ENCODE results near the gene CD9. TPM values are rescaled to one million over a fixed set of nuclear protein-coding genes. Genes with fewer than 3 reads are reported as not detected.
"Not testable (repeated sequence)": the region's sequence is repeated elsewhere in the genome, so short reads cannot be mapped to it uniquely, and the experiment has no call there.

CD9 gene
- total and polyA plus RNA-seq, 7 experiments from 2014 or later = 3.8 to 19.3 (median 8.9) TPM

- Mint-ChIP-seq H3K36me3 (no peaks in the 10 kb centered on the region), H3K27me3 (peaks cover 3 to 16% (median 9%) of the 10 kb centered on the region in 5 donors), H3K27ac (no peak overlapping the region), H3K4me3 (no peak overlapping the region), H3K9me3 (no peaks in the 10 kb centered on the region), H3K4me1 (peaks cover 2 to 19% (median 9%) of the 10 kb centered on the region in 7 donors)
- POLR2A ChIA-PET = no interaction called here
- Histone ChIP-seq H3K27ac (ENCODE audit: low read depth, low read length) (no peak overlapping the region), H3K36me3 (ENCODE audit: control insufficient read depth in 2 of 3, insufficient read depth in 3 of 3, low read length in 3 of 3) (no peaks in the 10 kb centered on the region), H3K27me3 (ENCODE audit: control insufficient read depth in 2 of 2, insufficient read depth in 2 of 2, low read length in 2 of 2) (no peaks in the 10 kb centered on the region), H3K4me3 (ENCODE audit: low read length) (no peak overlapping the region), H3K4me1 (ENCODE audit: control insufficient read depth in 2 of 2, insufficient read depth in 2 of 2, low read length in 2 of 2) (no peaks in the 10 kb centered on the region), H3K9me3 (ENCODE audit: control insufficient read depth in 2 of 3, low read length in 3 of 3) (no peaks in the 10 kb centered on the region)
- ATAC-seq = no peak
- CTCF ChIA-PET = no interaction called here
- no peak for DNase-seq
- intact Hi-C loops (cut with micrococcal nuclease) = no loop called here
Measured at GRCh38 chr12:6208130-6208529, 7.9 kb downstream of the CD9 start.

- ATAC-seq; H3K27me3 ChIP-seq (ENCODE audit: control insufficient read depth in 2 of 2, insufficient read depth in 2 of 2, low read length in 2 of 2); intact Hi-C loops (cut with micrococcal nuclease); H3K9me3 ChIP-seq (ENCODE audit: control insufficient read depth in 2 of 3, low read length in 3 of 3); H3K9me3 Mint-ChIP-seq; H3K36me3 ChIP-seq (ENCODE audit: control insufficient read depth in 2 of 3, insufficient read depth in 3 of 3, low read length in 3 of 3); DNase-seq; H3K36me3 Mint-ChIP-seq; H3K4me3 Mint-ChIP-seq; H3K4me3 ChIP-seq (ENCODE audit: low read length); H3K27ac ChIP-seq (ENCODE audit: low read depth, low read length); H3K4me1 ChIP-seq (ENCODE audit: control insufficient read depth in 2 of 2, insufficient read depth in 2 of 2, low read length in 2 of 2): not testable (repeated sequence)
- Mint-ChIP-seq H3K27me3 (peaks cover 0 to 11% (median 6%) of the 10 kb centered on the region in 5 donors), H3K4me1 (peaks cover 5 to 21% (median 11%) of the 10 kb centered on the region in 7 donors), H3K27ac (peak overlapping the region in 1 of 9 donors; percentile 43)
- POLR2A ChIA-PET = interaction anchor here (0.6 kb wide), 1 partner anchor 12 kb away, joined by 3 read pairs; no protein-coding TSS in a partner anchor
- CTCF ChIA-PET = interaction anchor here (0.5 to 1.0 kb wide), 2 partner anchors 144 to 896 kb away, joined by 3 to 4 read pairs; no protein-coding TSS in a partner anchor
Measured at GRCh38 chr12:6209428-6209827, 9.2 kb downstream of the CD9 start.

- no peaks in the 10 kb centered on the region for H3K36me3 Mint-ChIP-seq
- DNase-seq (no peak), ATAC-seq (no peak)
- Histone ChIP-seq H3K9me3 (ENCODE audit: control insufficient read depth in 2 of 3, low read length in 3 of 3) (no peaks in the 10 kb centered on the region), H3K27me3 (ENCODE audit: control insufficient read depth in 2 of 2, insufficient read depth in 2 of 2, low read length in 2 of 2) (no peaks in the 10 kb centered on the region), H3K4me3 (ENCODE audit: low read length) (no peak overlapping the region), H3K4me1 (ENCODE audit: control insufficient read depth in 2 of 2, insufficient read depth in 2 of 2, low read length in 2 of 2) (no peaks in the 10 kb centered on the region), H3K27ac (ENCODE audit: low read depth, low read length) (no peak overlapping the region), H3K36me3 (ENCODE audit: control insufficient read depth in 2 of 3, insufficient read depth in 3 of 3, low read length in 3 of 3) (no peaks in the 10 kb centered on the region)
- peaks cover 0 to 23% (median 5%) of the 10 kb centered on the region in 7 donors for H3K4me1 Mint-ChIP-seq
- H3K4me3 Mint-ChIP-seq = no peak overlapping the region
- CTCF ChIA-PET = no interaction called here
- H3K27me3 Mint-ChIP-seq = peaks cover 0 to 3% (median 0%) of the 10 kb centered on the region in 5 donors
- POLR2A ChIA-PET = no interaction called here
- peak overlapping the region in 1 of 9 donors; percentile 41 for H3K27ac Mint-ChIP-seq
- intact Hi-C loops (cut with micrococcal nuclease) = no loop called here
- peaks cover 0 to 1% (median 0%) of the 10 kb centered on the region in 11 donors for H3K9me3 Mint-ChIP-seq
Measured at GRCh38 chr12:6211421-6211869, 11.2 kb downstream of the CD9 start.

- peaks cover 0 to 3% (median 0%) of the 10 kb centered on the region in 5 donors for H3K27me3 Mint-ChIP-seq
- ATAC-seq (no peak), DNase-seq (no peak)
- H3K27ac Mint-ChIP-seq = no peak overlapping the region
- no peaks in the 10 kb centered on the region for H3K36me3 ChIP-seq (ENCODE audit: control insufficient read depth in 2 of 3, insufficient read depth in 3 of 3, low read length in 3 of 3)
- H3K36me3 Mint-ChIP-seq = no peaks in the 10 kb centered on the region
- no peaks in the 10 kb centered on the region for H3K27me3 ChIP-seq (ENCODE audit: control insufficient read depth in 2 of 2, insufficient read depth in 2 of 2, low read length in 2 of 2)
- no peak overlapping the region for H3K27ac ChIP-seq (ENCODE audit: low read depth, low read length)
- no peak overlapping the region for H3K4me3 ChIP-seq (ENCODE audit: low read length)
- no peaks in the 10 kb centered on the region for H3K4me1 ChIP-seq (ENCODE audit: control insufficient read depth in 2 of 2, insufficient read depth in 2 of 2, low read length in 2 of 2)
- H3K4me3 Mint-ChIP-seq = no peak overlapping the region
- intact Hi-C loops (cut with micrococcal nuclease) = no loop called here
- no peaks in the 10 kb centered on the region for H3K9me3 ChIP-seq (ENCODE audit: control insufficient read depth in 2 of 3, low read length in 3 of 3)
- POLR2A ChIA-PET = no interaction called here
- CTCF ChIA-PET = interaction anchor here (0.6 kb wide), 1 partner anchor 17 kb away, joined by 3 read pairs; no protein-coding TSS in a partner anchor
- H3K4me1 Mint-ChIP-seq = peaks cover 0 to 28% (median 5%) of the 10 kb centered on the region in 7 donors
- peaks cover 0 to 1% (median 0%) of the 10 kb centered on the region in 11 donors for H3K9me3 Mint-ChIP-seq
Measured at GRCh38 chr12:6212086-6212485, 11.9 kb downstream of the CD9 start.

GRCh38 chr12:6213969-6214368, 13.8 kb downstream of the CD9 start:
- Histone ChIP-seq H3K27me3 (ENCODE audit: control insufficient read depth in 2 of 2, insufficient read depth in 2 of 2, low read length in 2 of 2) (no peaks in the 10 kb centered on the region), H3K36me3 (ENCODE audit: control insufficient read depth in 2 of 3, insufficient read depth in 3 of 3, low read length in 3 of 3) (no peaks in the 10 kb centered on the region), H3K4me1 (ENCODE audit: control insufficient read depth in 2 of 2, insufficient read depth in 2 of 2, low read length in 2 of 2) (peaks cover 0 to 3% of the 10 kb centered on the region in 2 donors), H3K9me3 (ENCODE audit: control insufficient read depth in 2 of 3, low read length in 3 of 3) (no peaks in the 10 kb centered on the region), H3K4me3 (ENCODE audit: low read length) (no peak overlapping the region), H3K27ac (ENCODE audit: low read depth, low read length) (no peak overlapping the region)
- Mint-ChIP-seq H3K9me3 (peaks cover 0 to 1% (median 0%) of the 10 kb centered on the region in 11 donors), H3K27ac (no peak overlapping the region), H3K4me3 (no peak overlapping the region), H3K27me3 (peaks cover 0 to 3% (median 0%) of the 10 kb centered on the region in 5 donors), H3K36me3 (no peaks in the 10 kb centered on the region), H3K4me1 (peaks cover 5 to 41% (median 11%) of the 10 kb centered on the region in 7 donors)
- intact Hi-C loops (cut with micrococcal nuclease) = no loop called here
- POLR2A ChIA-PET = interaction anchor here (1.4 kb wide), 1 partner anchor 16 kb away, joined by 8 read pairs; no protein-coding TSS in a partner anchor
- no peak for ATAC-seq
- DNase-seq = no peak
- CTCF ChIA-PET = no interaction called here

- Mint-ChIP-seq H3K4me3 (no peak overlapping the region), H3K4me1 (peaks cover 5 to 43% (median 12%) of the 10 kb centered on the region in 7 donors), H3K9me3 (peaks cover 0 to 1% (median 0%) of the 10 kb centered on the region in 11 donors), H3K27ac (no peak overlapping the region), H3K36me3 (no peaks in the 10 kb centered on the region), H3K27me3 (peaks cover 0 to 3% (median 0%) of the 10 kb centered on the region in 5 donors)
- Histone ChIP-seq H3K9me3 (ENCODE audit: control insufficient read depth in 2 of 3, low read length in 3 of 3) (no peaks in the 10 kb centered on the region), H3K4me3 (ENCODE audit: low read length) (no peak overlapping the region), H3K36me3 (ENCODE audit: control insufficient read depth in 2 of 3, insufficient read depth in 3 of 3, low read length in 3 of 3) (no peaks in the 10 kb centered on the region), H3K4me1 (ENCODE audit: control insufficient read depth in 2 of 2, insufficient read depth in 2 of 2, low read length in 2 of 2) (peaks cover 0 to 3% of the 10 kb centered on the region in 2 donors), H3K27ac (ENCODE audit: low read depth, low read length) (no peak overlapping the region), H3K27me3 (ENCODE audit: control insufficient read depth in 2 of 2, insufficient read depth in 2 of 2, low read length in 2 of 2) (no peaks in the 10 kb centered on the region)
- POLR2A ChIA-PET = interaction anchor here (1.4 kb wide), 1 partner anchor 15 kb away, joined by 8 read pairs; no protein-coding TSS in a partner anchor
- intact Hi-C loops (cut with micrococcal nuclease) = no loop called here
- CTCF ChIA-PET = no interaction called here
- ATAC-seq = no peak
- DNase-seq = no peak
Measured at GRCh38 chr12:6214633-6215032, 14.4 kb downstream of the CD9 start.

Measured in naive thymus-derived CD4-positive, alpha-beta T cell (primary cell).